HEK293T (cell line): ENCODE data around the gene ZNF746.

Source experiments
- ELF4 ChIP-seq: fragments of 450-650 bp; IDR thresholded peaks from 2 replicates; pipeline ENCODE4 v1.6.1; 2017; ENCODE audit warnings: antibody characterized with exemption
- FOXA1 ChIP-seq: fragments of 450-650 bp; IDR thresholded peaks from 2 replicates; pipeline ENCODE4 v1.6.1; 2016; ENCODE audit warnings: mild to moderate bottlenecking
- FOXM1 ChIP-seq: fragments of 450-650 bp; IDR thresholded peaks from 2 replicates; pipeline ENCODE4 v1.6.1; 2017; ENCODE audit warnings: mild to moderate bottlenecking, borderline replicate concordance
- HDGF ChIP-seq: fragments of 450-650 bp; IDR thresholded peaks from 2 replicates; pipeline ENCODE4 v1.6.1; 2017; ENCODE audit warnings: antibody characterized with exemption, borderline replicate concordance
- L3MBTL2 ChIP-seq: fragments of 450-650 bp; conservative IDR thresholded peaks from 2 replicates; pipeline ENCODE4 v1.6.1; 2016; ENCODE audit warnings: mild to moderate bottlenecking
- NFRKB ChIP-seq: fragments of 450-650 bp; IDR thresholded peaks from 2 replicates; pipeline ENCODE4 v1.6.1; 2016; ENCODE audit warnings: mild to moderate bottlenecking, moderate library complexity
- SP1 ChIP-seq: fragments of 450-650 bp; IDR thresholded peaks from 2 replicates; pipeline ENCODE4 v1.6.1; 2017
- SUZ12 ChIP-seq: fragments of 450-650 bp; IDR thresholded peaks from 2 replicates; pipeline ENCODE4 v1.6.1; 2016; ENCODE audit warnings: mild to moderate bottlenecking
- TARDBP ChIP-seq: fragments of 450-650 bp; IDR thresholded peaks from 2 replicates; pipeline ENCODE4 v1.6.1; 2016
- ZNF384 ChIP-seq: fragments of 450-650 bp; IDR thresholded peaks from 2 replicates; pipeline ENCODE4 v1.6.1; 2016
- TF ChIP-seq, protein P1 (sequence below): fragments of 450-650 bp; IDR thresholded peaks from 2 replicates; pipeline ENCODE4 v1.6.1; 2016

DNA sequence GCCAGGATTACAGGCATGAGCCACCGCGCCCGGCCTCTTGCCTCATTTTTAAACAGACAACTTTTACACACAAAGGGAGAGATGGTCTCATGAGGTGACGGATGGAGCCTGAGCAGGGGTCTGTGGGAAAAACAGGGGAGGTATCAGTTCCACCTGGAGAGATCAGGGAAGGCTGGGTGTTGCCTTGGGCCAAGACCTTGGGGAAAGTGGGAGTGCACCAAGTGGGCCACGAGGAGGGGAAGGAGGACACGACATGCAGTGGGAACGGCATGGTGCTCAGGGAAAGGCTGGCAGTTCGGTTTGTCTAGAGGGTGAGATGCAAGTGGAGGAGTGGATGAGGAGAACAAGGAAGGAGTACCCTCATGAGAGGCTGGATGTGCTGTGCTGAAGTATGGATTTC, 27.8 kb downstream of the ZNF746 start:
- TF ChIP-seq, protein P1, sequence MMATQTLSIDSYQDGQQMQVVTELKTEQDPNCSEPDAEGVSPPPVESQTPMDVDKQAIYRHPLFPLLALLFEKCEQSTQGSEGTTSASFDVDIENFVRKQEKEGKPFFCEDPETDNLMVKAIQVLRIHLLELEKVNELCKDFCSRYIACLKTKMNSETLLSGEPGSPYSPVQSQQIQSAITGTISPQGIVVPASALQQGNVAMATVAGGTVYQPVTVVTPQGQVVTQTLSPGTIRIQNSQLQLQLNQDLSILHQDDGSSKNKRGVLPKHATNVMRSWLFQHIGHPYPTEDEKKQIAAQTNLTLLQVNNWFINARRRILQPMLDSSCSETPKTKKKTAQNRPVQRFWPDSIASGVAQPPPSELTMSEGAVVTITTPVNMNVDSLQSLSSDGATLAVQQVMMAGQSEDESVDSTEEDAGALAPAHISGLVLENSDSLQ = no peak
- TF ChIP-seq ZNF384 = no peak
- no peak for TF ChIP-seq SP1
- no peak for TF ChIP-seq FOXM1
- TF ChIP-seq NFRKB = no peak
- no peak for TF ChIP-seq L3MBTL2
- TF ChIP-seq FOXA1 = no peak
- TF ChIP-seq HDGF = no peak
- no peak for TF ChIP-seq ELF4
- no peak for TF ChIP-seq TARDBP
- TF ChIP-seq SUZ12 = no peak
